ENCODE results near the gene GINS1.

The GINS1 gene

DNA sequence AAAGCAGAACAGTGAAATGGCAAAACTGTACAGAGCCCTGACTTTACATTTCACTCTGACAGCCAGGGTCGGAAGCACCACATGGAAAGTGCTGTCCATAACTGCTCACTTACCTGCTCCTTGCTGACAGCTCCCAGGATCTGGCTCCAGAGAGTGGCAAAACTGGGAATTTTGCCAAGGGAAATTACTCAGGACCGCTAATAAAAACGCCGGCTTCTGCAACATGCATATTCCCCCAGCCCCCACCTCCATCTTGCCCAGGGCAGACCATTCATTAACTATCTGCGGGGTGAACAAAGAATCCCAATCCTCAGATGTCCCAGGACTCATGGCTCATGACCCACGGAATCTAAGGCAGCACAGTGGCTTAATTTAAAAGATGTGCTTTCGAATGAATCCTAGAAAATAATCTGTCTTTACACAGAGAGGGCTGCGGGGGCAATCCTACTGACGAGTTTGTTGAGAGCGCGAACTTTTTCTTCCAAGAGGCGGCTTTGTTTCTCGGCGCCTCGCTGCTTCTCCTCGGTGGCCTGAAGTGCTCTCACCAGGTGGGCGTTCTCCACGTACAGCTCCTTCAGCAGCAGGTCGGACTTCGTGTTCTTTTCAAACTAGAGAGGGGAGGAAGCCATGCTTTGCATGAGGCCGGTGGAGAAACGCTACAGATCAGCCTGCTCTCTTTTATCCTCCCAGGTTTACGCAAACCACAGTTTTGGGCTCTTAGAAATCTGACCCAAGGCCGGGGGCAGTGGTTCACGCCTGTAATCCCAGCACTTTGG lies 45.8 kb downstream of the GINS1 start:
- DNase-seq (ENCODE audit: low read depth in 2 of 2) = peak; percentile 28 to 69
- H3K4me3 ChIP-seq (replicated peaks in 1 of 2; ENCODE audit: low read depth in 2 of 2, low read length in 2 of 2) = no peak overlapping the region
- TF ChIP-seq, protein P1, sequence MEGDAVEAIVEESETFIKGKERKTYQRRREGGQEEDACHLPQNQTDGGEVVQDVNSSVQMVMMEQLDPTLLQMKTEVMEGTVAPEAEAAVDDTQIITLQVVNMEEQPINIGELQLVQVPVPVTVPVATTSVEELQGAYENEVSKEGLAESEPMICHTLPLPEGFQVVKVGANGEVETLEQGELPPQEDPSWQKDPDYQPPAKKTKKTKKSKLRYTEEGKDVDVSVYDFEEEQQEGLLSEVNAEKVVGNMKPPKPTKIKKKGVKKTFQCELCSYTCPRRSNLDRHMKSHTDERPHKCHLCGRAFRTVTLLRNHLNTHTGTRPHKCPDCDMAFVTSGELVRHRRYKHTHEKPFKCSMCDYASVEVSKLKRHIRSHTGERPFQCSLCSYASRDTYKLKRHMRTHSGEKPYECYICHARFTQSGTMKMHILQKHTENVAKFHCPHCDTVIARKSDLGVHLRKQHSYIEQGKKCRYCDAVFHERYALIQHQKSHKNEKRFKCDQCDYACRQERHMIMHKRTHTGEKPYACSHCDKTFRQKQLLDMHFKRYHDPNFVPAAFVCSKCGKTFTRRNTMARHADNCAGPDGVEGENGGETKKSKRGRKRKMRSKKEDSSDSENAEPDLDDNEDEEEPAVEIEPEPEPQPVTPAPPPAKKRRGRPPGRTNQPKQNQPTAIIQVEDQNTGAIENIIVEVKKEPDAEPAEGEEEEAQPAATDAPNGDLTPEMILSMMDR (IDR thresholded peaks at IDR 0.05; ENCODE audit: low read depth, low read length) = no peak

DNA sequence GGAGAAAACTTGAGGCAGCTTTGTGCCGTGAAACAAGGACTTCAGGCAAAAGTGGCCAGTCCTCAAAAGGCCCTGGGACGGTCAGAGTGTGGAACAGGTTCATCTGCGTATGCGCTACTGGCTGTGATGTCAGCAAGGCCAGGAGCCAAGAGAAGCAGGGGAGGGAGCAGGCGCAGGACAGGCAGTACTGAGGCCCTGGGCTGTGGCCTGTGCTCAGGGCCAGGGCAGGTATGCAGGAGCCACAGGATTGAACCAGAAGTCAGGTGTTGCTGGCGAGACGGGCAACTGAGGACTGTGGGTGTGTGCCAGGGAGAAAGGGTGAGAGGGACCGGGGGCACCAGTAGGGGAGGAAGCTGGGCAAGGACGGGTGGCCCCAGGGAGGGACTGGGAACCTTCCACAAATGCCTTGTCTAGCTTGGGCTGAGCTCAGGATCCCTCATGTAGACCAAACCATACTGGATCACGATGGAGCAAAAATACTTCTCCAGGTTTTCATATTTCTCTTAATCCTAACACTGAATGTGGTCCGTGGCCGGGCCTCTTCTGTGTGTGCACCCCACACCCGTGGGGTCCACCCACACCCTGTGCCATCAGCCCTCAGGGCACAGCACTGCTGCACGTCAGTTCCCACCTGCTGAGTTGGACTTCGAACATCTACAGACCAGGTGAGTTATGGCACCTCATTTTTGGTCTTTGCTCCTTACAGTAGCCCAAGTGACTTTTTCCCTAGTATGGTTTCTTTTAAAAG lies 46.9 kb downstream of the GINS1 start:
- H3K4me3 ChIP-seq (replicated peaks in 1 of 2; ENCODE audit: low read depth in 2 of 2, low read length in 2 of 2) = no peak overlapping the region
- TF ChIP-seq, protein P1 (IDR thresholded peaks at IDR 0.05; ENCODE audit: low read depth, low read length) = no peak
- DNase-seq (ENCODE audit: low read depth in 2 of 2) = no peak

DNA sequence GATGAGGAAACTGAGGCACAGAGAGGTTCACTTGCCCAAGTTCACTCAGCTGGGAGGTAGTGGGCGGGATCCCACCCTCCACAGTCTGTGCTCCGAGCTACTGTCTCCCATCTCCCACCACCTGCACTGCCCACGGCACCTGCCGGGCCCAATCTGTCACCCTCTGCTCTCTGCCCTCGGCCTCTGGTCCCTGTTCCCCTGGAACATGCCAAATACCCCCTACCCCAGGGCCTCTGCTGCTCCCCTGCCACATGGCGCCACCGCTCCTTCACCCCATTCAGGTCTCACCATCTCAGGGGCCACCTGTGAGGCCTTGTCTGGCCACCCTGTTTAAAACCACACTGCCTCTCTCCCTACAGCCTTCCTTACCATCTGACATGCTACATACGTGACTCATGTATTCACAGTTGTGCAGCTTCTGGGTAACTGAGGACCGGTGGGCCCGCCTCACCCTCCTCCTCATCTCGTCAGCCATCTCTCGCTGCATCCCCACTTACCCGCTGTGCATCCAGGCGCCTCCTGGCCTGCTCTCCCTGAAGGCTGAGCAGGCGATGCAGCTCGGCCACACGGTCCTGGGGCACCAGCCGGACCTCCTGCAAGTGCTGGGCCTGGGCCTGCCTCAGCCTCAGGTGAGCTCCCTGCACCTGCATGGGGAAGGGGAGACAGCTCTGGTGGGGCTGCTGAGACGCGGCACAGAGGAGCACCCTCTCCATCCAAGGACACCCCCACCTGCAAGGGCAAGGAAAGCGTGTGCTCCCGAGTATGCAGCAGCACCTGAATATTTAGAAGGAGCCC lies 50.6 kb downstream of the GINS1 start:
- DNase-seq (ENCODE audit: low read depth in 2 of 2) = no peak
- TF ChIP-seq, protein P1 (IDR thresholded peaks at IDR 0.05; ENCODE audit: low read depth, low read length) = no peak

DNA sequence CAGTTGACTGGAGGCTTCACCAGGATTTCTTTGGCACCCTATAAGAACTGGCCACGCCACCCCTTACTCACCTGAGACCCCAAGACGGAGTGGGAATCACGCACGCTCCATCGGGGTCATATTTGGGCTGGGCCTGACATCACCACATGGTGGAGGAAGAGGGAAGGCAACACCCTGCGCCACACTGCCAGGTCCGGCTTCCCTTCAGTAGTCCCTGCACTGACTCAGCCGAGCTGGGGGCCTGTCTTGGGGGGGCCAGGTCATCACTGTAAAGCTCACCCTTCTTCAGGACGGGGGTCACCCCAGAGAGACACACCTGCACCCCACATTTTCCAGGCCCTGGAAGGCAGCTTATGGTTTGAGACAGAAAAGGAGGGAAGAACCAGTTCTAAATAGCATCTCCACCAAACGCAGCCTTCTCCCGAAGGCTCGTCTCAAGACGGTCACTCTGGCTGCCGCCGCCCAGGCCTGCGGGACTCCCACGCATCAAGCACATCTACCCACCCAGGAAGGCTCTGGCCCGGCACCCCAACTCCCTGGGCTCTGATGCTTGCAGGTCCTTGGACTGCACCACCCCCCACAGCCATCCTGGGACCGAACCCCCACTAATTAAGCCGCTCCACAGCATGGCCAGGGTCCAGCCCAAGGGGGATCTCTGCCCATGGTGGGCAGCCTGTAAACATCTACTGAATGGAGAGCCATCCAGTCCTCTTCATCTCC lies 51.8 kb downstream of the GINS1 start:
- H3K4me3 ChIP-seq (replicated peaks in 1 of 2; ENCODE audit: low read depth in 2 of 2, low read length in 2 of 2) = no peak overlapping the region
- TF ChIP-seq, protein P1 (IDR thresholded peaks at IDR 0.05; ENCODE audit: low read depth, low read length) = no peak
- no peak for DNase-seq (ENCODE audit: low read depth in 2 of 2)

More for the DNA sequence above, 50.6 kb downstream of the GINS1 start:
- H3K4me3 ChIP-seq (replicated peaks in 1 of 2; ENCODE audit: low read depth in 2 of 2, low read length in 2 of 2) = no peak overlapping the region

DNA sequence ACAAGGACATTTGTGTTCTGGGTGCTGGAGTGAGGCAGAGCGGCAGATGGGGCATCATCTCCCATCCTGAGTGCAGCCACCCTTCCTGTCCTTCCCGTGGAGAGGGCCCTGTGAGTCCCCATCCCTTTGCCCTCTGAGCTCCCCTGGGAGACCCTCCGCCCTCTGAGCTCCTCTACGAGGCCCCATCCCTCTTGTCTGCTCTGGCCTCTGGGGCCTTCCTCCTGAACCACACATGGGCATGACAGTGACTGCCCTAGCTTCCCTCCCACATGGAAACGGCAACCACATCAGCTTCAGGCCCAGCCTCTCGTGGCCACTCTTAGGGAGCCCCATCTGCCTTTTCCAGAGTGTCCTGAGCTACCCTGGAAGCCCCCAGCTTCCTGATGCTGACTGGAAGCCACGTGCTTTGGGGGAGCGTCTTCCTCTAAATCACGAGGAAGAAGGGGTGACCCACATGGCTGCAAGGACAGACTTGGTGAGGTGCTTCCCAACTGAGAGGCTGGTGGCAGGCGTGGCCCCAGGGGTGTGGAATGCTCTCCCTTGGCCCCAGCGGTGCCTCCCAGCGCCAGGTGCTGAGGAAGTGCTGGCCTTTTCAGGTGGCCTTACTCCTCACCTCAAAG lies 52.6 kb downstream of the GINS1 start:
- TF ChIP-seq, protein P1 (IDR thresholded peaks at IDR 0.05; ENCODE audit: low read depth, low read length) = no peak
- H3K4me3 ChIP-seq (replicated peaks in 1 of 2; ENCODE audit: low read depth in 2 of 2, low read length in 2 of 2) = no peak overlapping the region
- DNase-seq (ENCODE audit: low read depth in 2 of 2) = no peak
